Stimulated activated CD4-positive, alpha-beta T cell treated with anti-CD3 and anti-CD28 coated beads, Interleukin-2, amount 100 ng/mL, for 48 hours (primary cell): Measurements from ENCODE around the gene WIPF3.

Experiments
- DNase-seq, 2 donors: peaks; one replicate each; pipeline ENCODE4 v3.0.0-alpha.2; 2020

Gene WIPF3

DNA sequence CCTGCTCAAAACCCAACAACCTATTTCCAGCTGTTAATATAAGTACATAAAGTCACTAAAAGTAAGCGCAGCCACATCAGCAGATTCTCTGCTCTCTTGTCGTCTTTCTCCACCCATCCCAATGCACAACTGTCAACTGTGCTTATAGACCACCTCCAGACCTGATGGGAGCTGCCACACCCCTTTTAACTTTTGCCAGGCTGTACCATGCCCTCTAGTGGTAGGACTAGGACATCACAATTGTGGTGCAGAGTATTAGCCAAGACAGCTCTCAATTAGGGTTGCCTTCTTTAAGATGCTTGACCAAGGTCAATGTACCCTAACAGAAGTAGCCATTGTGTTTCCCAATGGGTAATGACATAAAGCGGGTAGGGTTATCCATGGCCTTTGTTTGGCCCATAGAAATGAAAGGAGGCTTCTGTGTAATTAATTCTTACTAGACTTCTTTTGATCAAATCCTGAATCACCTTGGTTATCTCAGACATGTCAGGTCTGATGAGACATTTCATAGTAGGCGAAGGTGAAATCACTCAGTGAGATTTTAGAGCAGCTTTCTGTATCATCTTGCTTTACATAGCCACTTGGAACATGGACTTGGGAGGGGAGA is 115.2 kb downstream of the WIPF3 start:
- DNase-seq, result peak; percentile 14 to 28

DNA sequence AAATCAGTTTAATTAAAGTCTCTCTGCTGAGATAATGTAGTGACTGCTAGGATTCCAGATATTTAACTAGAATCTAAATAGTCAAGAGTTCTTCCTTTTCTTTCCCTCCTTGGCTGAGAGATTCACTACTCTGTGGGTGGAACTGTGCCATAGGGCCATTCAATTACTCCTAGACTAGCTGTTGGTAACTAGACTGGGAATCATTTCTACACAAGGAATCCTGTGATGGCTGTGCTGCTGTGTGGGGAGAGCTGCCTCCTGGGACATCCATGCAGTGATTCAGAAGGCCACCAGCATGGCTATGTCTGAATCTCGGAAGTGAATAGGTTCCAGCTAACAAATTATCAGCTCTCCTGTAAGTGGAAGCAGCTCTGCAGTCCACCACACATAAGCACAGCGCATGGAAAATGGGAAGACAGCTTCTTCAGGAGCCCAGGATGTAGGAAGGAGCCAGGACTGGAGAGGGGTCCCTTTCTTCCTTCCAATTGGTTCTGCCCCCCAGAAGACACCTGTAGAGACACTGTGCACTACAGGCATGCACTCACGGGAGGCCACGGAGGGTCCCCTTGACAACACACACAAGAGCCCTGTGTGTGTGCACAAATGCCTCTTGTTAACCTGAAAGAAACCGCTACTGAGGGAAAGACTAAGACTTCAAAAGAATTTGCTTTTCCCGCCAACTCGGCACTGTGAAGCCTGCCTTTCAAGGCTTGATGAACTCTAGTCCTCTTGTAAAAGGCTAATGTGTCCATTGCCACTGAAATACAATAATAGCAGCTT is 116.8 kb downstream of the WIPF3 start:
- DNase-seq, result no peak

DNA sequence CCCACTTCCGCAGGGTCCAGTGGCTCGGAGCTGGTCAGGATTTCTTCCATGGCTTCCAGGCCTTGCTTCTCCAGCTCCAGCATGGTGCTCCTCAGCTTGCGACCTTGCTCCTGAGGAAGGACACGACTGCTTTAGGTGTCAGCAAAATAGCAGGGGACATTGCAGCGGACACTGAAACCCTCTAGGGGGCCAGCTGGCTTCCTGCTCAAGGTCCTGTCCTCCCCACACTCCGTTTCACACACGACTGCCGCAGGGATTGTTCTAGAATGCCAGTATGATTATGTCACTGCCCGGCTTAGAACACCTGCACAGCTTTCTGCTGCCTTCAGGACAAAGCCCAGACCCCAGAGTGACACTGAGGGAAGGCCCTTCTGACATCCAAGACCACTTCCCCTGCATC is 117.7 kb downstream of the WIPF3 start:
- DNase-seq, result no peak

DNA sequence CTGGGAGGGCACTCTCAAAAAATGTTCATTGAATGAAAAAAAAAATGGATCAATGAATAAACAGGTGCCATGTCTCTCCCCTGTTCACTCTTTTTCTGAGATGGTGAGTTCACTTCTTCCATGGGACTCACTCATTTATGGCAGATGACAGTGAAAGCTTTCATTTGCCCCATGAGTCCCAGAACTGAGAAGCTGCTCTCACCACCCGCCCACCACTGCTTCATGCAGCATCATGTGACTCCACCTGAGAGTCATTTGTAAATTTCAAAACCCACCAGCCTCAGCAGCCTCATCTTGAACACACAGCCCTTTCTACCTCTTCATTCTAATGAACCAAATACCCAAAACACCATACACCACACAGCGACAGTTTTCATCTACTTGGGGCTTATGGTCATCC is 118.4 kb downstream of the WIPF3 start:
- DNase-seq, result no peak

DNA sequence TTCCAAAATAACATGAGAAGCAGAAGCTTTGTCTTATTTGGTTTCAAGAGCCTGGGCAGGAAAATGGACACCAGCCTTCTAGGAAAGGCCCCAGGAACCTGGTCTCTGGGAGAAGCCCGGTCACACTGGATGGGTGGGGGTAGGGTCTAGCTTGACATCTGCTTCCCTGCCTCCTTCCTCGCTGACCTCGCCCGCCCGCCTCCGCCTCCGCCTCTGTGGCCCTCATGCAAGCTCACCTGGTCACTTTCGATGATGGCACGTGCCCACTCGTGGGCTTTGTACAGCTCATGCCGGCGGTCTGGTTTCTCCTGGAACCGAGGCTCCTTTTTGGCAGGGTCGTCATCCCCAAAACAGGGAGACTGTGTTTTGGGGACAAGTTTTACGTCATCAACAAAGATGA is 119.9 kb downstream of the WIPF3 start:
- no peak for DNase-seq

DNA sequence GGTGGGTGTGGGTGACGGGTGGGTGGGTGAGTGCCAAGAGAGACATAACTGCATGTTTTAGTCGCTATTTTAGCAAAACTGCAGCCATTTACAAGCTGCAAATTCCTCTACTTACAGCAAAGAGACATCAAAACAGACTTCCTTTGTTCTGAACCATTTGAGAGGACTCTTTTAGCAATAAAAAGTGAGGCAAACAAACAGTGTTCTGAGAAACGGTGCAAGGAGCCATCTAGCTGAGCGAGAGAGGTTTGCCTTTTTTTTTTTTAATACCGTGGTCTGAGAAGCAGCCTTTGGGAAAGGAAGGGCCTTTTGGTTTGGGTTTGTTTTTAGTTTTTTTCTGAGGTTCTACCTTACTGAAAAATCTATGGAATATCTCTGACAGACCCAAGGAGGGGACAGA is 120.4 kb downstream of the WIPF3 start:
- no peak for DNase-seq

DNA sequence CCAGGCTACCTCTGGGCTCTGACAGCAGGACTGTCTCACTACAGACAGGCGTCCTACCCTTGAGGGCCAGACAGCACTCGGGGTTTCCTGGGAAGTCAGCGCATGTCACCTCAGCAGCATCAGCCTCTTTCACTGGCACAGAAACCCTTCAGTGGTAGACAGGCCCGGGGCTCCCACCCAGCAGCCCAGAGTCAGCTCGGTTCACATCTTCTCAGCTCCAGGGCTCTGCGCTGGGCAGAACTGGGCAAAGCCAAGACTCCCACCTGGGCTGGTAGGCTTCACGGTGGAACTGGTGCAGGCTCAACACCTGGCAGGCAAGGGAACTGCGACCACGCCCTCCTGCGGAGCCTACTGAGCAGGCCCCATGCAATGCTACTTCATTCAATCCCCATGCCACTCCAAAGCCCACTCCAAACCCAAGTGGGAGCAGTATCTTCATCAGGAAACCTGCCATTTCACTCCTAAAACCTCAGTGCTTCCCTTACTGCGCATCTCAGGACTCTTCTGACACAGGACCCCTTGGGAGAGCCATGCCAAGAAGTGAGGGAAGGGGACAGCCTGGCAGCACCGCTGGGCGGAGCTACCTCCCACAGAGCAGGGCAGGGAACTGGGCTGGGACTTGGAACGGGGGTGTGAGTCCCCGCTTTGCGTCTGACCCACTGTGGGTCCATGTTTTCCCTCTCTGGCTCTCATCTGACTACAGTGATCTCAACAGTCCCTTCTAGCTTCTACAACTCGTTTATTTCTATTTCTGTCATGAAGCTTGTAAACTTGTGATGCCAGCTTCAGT is 122.9 kb downstream of the WIPF3 start:
- DNase-seq, result no peak

DNA sequence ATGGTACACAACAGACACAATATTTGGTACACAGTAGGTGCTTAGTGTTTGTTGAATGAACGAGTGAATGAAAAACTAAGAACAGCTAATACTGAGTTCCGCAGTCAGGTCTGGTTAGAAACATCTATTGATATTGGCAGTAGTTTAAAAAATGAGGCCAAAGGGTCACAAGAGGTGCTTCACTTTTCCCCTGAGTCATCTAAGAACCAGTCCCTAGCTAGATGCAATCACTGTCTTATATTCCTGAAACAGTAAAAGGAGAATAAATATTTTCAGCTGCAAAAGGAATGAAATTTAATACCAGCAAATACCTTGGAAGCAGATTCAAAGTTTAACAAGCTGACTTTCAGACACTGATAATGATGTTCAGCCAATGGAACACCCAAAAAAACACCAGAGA is 128.8 kb downstream of the WIPF3 start:
- no peak for DNase-seq

DNA sequence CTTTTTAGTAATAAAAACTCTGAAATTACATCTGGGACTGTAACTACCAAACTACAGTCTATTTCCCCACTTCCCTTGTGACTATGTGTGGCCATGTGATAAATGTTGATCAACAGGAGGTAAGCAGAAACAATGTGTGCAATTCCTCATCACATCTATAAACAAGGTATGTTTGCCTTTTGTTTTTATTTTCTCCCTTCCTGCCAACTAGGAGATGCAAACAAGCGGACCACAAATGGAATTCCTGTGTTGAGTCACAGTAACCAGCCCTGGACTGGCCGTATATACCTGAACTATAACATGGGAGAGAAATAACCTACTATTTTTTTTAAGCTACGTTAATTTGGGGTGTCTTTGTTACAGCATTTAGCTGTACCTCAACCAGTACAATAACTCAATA is 130.8 kb downstream of the WIPF3 start:
- DNase-seq, result no peak

DNA sequence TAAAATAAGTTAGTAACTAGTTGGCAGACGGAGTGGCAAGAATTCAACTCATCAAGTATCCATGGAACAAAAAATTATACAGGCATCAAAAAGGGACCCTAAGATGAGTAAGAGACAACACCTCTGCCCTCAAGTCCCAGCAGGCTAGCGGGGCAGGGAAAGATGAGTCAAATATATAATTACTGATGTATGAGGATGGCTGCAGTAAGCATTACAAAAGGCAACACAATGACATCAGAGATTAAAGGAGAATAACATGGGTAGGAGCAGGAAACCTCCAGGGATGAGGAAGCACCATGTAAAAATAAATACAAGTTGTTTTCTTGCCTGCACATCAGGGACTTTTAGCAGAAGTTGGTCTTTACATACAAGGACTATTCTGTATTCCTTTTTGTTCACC is 133.9 kb downstream of the WIPF3 start:
- DNase-seq, result no peak

DNA sequence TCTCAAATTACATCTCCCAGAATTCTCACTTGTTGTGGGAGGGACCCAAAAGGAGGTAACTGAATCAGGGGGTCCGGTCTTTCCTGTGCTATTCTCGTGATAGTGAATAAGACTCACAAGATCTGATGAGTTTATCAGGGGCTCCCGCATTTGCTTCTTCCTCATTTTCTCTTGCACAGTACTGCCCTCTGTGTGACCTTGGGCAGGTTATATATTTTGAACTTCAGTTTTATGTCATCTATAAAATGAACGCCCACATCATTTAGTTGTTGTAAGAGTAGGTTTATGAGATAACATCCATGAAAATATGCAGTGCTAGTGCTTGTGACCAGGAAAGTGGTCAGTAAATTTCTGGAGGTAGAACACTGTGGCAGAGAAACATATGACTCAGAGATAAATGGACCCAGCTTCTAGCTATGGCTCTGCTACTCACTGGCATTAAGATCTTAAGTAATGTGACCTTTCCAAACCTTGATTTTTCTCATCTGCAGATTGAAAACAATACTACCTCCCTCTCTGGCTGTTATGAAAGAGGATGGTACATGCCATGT is 139.0 kb downstream of the WIPF3 start:
- no peak for DNase-seq

DNA sequence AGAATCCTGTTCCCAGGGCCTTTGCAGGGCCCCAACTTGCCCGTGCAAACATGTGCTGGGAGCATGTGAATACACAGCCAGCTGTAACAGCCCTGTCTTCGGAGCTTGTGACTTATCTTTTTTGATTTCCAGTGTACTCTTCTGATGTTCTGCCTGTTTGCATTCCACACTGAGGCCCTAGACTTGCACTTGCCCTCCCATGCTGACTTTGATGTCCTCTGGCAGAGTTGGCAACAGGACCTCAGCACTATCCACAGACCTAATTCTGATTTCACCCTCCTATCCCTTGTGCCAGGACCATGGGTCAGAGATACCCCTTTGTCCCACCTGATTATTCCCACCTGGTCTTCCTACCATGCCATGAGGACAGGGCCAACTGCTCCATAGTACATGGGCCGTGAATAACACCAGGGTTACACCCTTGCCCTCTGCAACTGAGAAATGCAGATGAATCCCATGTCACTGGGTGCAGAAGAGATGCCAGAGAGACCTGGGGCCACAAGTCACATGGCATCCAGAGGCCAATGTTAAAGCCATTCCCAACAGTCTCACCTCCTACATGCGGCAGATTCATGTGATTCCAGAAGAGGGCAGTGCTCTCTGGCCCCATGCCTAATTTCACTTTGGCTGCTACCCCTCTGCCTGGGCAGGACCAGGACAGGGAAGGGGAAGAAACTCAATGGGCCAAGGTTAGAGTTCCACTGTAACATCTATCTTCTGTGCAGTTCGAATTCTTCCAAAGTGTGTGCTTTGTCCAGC is 140.3 kb downstream of the WIPF3 start:
- no peak for DNase-seq

DNA sequence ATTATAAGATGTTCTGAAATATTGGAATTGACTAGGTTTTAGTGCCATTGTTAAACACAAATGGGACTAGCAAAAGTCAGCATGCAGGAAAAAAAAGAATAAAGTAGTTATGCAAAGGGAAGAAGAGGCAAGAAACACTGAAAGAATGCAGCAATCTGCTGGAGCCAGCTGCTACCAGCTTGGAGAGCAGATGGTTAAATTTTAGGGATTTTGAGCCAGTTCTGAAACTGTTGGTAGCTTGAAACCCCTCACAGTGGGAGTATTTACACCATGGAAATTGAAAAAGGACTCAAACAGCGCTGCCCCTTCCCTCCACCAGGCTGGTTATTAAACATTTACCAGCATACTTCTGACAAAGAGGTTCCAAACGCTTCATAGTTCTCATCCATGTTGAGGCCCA is 142.3 kb downstream of the WIPF3 start:
- DNase-seq, result no peak

DNA sequence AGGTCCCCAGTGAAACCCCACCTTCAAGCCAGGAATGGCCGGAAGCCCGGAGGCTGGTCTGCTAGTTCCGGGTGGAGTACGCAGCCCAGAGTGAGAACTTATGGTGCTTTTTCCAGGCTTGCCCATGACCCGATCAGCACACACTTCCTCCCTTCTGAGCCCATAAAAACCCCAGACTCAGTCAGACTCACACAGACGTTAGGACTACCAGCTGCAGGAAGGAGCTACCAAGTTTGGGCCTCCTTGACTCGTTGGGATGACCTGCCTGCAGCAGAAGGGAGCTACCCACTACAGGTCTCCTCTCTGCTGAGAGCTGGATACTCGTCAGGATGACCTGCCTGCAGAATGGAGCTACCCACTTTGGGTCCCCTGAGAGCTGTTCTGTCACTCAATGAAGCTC is 144.2 kb downstream of the WIPF3 start:
- no peak for DNase-seq

DNA sequence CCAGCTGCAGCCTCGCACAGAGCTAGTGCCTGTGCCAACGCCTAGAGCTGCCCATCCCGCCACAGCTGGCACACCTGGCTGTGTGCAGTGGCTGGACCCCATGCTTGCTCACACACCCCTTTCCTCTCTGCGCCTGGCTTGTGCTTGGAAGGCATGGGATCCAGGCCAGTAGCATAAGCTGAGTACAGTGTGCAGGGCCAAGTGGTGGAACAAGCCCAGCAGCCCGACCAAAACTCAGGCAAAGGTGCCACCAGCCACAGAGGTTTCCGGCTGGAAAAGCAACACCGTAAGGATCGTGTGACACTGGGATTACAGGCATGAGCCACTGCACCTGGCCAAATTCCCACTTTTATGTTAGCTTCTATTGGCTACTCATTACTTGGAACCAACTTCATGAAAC is 144.9 kb downstream of the WIPF3 start:
- DNase-seq, result no peak

DNA sequence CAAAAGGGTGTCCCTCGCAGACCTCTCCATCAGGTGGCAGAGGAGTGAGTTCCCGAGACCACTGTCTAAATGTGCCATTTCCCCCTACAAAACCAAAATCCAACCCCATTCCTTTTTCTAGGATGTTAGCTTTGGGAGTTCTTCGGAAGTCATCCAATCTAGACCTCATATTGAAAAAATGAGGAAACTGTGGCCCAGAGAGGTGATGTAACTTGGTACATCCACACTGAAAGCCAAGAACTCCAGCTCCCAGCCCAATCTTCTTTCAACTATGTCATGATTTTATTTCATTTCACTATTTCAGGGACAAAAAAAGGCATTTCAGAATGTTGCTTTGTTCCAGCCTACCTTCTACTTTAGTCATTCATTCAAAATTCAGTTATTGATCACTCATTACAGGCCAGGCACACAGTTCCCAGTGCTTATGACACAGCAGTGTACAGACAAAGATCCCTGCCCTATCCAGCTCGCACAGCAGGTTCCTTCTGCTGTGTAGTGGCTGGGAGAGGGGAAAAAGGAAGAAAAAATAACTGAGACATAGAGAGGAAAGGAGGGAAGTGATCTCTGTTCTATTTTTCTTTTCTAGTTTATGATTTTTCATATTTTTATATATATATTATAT is 147.5 kb downstream of the WIPF3 start:
- no peak for DNase-seq

DNA sequence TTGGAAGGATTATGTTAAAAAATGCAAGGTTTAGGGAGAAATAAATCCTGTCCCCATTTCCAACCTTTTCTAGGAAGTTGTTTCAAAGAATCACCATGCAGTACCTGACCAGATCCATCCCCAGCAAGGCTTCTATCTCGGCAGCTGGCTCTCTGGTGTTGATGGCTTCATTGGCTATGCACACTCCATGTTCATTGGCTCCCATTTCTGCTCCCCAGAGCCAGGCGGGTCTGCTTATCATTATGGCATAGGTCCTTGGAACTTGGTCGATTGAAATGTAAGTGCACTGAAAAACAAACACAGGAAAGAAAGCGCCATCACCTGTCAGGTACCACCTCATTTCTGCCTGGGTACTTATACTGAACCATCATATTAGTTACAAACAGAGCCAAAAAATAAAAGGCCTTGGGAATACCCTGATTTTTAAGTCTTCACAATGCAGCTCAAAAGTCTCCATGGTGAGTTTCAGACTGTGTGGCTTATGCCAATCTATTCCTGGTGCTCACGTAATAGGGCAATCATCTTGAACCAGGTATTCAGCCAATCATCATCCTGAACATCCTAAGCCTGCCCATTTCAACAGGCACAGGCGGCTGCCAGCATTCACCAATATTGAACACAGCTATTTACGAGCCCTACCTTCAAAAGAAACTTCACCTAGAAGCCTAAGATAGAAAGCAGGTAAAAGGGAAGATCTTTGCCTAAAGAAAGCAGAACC is 148.9 kb downstream of the WIPF3 start:
- DNase-seq, result no peak

DNA sequence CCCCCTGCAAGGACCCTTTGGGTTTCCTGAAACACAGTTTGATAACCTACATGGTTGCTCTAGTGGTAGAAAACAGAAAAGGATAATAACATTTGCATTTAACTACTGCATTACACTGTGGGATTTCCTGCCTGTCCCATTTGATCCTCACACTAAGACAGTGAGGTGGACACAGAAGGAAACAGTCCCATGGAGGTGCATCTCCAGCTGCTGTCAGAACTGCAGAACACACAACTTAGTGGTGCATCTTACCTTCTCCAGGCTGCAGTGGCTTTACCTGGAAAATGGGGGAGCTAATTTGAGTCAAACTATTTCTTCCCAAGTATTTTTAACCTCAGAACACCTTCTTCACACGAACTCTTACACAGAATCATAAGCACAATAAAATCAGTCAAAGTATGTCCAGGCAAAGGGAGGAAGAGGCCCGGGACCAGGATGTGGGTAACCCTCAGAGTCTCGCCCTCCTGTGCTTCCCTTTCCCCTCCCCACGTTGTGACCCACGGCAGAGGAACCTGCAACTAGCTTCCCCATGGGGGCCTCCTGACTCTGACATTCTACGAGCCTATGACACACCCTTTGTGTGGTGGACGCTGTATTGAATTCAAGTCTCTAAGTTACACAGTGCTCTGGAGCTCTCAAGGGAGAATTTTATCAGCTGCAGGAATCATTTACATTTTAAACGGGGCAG is 149.6 kb downstream of the WIPF3 start:
- DNase-seq, result no peak

DNA sequence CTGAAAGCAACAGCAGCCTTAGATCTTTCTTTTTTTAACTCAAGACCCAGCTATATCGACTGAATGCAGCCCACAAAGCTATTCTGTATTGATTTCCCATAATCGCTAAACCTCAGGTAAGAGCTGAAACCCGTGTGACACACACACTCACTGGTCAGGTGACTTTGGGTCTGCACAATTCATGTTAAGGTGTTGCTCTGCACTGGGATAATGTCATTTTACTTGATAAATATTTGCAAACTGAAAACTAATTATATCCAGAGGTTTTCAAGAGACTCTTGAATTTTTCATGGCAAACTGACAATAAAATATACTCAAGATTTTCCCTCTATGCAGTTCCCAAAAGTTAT is 150.2 kb downstream of the WIPF3 start:
- DNase-seq, result no peak

DNA sequence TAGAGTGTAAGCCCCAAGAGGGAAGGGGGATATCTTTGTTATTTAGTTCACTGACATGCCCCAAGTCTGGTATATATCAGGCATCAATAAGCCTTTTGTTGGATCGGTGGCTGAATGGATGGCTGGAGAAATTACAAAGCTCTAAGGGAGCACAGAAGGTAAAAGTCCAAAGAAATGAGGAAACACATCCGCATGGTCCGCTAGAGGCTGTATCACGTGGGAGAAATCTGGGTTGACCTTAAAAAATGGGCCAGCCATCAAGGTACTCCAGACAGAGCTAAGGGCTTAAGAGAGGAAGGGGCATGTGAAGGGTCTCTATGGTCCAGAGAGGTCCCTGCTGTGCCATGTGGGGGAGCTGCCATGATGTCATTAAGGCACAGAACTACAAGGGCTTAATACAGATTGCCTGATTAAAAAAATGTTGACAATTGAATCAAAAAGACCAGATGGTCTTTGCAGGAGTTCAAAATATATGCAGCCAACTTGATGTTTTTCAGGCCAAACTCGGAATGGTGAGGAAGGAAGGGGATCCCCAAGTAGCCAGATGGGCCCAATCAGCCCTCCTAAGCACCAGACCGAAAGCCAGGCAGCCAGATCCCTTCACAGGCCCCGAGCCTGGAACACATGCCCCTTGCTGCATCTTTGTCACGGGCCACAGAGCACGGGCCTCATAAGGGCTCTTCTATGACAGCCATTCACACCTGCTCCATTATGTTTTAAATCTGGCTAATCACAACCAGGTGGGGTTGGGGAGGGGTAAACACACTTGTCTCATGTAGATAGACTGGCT is 151.4 kb downstream of the WIPF3 start:
- DNase-seq, result no peak
